Skin of body (tissue), 2 donors: Measurements from ENCODE around the gene SPINT1. TPM values are rescaled to one million over a fixed set of nuclear protein-coding genes. Genes with fewer than 3 reads are reported as not detected.
A peak's percentile ranks its signal among the peaks of the same experiment; 100 is the strongest.

Experiments used
- DNase-seq: peaks from one replicate; lab custom pipeline; 2025; lab: John Stamatoyannopoulos, UW
- total RNA-seq: library from RNA; depleted of rRNA; stranded (reverse); fragments of >200 nt; gene quantifications from one replicate; pipeline ENCODE4 v1.2.3, GENCODE V29; 2014

SPINT1 gene, protein sequence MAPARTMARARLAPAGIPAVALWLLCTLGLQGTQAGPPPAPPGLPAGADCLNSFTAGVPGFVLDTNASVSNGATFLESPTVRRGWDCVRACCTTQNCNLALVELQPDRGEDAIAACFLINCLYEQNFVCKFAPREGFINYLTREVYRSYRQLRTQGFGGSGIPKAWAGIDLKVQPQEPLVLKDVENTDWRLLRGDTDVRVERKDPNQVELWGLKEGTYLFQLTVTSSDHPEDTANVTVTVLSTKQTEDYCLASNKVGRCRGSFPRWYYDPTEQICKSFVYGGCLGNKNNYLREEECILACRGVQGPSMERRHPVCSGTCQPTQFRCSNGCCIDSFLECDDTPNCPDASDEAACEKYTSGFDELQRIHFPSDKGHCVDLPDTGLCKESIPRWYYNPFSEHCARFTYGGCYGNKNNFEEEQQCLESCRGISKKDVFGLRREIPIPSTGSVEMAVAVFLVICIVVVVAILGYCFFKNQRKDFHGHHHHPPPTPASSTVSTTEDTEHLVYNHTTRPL
- total RNA-seq = 50.8 TPM

DNA sequence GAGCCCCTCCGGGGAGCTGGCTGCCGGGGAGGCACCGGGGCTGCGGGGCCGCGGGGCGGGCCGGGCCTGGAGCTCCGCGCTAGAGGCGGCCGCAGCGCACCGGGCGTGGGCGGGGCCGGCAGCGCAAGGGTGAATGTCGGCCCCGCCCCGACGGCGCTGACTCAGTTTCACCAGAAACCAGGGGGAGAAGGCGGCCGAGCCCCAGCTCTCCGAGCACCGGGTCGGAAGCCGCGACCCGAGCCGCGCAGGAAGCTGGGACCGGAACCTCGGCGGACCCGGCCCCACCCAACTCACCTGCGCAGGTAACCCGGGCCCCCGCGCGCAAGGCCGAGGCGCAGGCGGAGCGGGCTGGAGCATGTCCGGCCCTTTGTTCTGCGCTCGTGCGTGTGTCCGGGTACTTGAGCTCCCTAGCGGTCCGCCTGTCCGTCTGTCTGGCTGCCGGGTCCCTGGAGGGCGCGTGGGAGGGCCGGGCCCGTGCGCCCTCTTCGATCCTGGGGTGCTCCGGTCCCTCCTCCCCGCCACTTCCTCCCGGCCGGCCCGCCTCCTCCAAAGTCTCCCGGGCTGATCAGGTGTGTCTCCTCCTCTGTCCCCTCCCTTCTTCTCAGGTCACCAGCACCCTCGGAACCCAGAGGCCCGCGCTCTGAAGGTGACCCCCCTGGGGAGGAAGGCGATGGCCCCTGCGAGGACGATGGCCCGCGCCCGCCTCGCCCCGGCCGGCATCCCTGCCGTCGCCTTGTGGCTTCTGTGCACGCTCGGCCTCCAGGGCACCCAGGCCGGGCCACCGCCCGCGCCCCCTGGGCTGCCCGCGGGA is at the start of gene SPINT1:
TSS of gene SPINT1 (plus strand) at position 164 of the 811 bp plus-strand sequence. CDS start at position 671, 507 bp downstream.
- DNase-seq = no peak

DNA sequence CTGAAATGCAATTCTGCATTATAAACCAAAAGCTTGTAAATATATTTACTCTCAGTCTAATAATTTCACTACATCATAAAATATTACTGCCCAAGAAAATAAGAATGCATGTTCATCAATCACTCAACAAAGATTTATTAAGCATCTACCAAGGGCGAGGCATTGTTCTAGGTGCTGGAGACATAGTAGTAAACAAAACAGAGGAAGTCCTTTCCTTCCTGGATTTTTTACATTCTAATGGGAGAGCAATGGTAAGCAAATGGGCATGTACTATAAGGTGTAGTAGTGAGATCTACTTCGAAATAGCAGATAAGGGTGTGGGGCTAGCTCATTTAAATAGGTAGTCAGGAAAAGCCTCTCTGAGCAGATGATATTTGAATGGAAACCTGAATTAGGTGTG is 47.8 kb upstream of the SPINT1 start:
- DNase-seq = no peak

- no peak for DNase-seq
Measured at GRCh38 chr15:40796512-40796911, 47.3 kb upstream of the SPINT1 start.

DNA sequence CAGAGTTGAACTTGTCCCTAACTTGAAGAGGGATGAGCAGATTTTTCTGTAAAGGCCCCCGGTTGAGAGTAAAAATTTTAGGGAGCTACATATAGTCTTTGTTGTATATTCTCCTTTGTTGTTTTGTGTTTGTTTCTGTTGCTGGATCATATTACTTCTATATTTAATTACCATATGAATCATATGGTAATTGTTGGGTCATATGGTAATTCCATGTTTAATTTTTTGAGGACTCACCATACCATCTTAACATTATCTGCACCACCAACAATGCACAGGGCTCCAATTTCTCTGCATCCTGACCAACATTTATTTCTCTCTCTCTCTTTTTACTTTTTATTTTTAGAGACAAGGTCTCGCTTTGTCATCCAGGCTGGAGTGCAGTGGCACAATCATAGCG is 44.3 kb upstream of the SPINT1 start:
- no peak for DNase-seq

DNA sequence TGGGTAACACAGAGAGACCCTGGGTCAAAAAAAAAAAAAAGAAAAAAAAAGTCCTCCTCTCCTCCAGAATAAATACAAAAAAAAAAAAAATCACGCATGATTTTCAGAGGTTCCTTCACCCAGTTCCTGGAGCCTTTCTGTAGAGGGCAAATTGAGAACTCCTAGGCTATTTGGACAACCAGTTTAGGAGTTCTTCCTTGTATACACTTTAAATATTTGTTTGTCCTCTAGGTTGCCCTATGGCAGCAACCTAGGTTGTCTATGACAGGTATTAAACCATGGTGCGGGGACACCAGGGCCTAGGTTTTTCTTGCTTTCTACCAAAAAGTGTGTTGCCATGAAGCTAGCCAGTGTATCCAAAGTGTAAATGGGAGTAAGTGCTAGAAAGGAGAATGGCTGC is 40.8 kb upstream of the SPINT1 start:
- DNase-seq = no peak

DNA sequence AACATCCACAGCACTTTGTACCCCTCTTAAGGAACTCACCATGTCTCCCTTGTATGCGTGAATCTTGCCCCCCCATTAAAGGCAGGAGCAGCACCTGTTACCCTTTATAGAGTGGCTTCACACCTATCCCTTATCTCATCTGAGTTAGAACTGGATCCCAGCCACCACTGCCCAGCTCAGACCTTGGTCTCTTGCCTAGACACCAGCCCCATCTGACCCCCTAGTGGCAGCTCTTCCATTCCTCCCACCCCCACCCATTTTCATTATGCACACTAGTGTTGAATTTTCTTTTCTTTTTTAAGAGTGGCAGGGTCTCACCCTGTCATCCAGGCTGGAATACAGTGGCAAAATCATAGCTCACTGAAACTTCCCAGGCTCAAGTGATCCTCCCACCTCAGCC is 40.2 kb upstream of the SPINT1 start:
- DNase-seq = no peak

DNA sequence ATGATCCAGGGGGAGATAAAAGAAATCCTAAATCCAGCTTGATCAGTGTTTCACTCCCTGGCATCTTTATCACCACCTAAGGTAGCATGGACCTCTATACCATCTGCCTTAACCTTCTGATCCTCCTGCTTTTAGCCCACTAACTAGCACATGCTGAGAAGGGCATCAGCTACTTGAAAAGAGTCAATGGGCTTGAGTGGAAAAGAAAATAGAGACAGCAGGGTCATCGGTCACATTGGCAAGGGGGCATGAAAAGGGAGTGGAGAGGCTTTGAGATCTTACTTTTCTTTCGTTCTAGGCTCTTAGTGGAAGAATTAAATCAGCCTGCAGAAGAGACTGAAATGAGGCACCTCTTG is 37.2 kb upstream of the SPINT1 start:
- DNase-seq = no peak

GRCh38 chr15:40807028-40807887 is 36.6 kb upstream of the SPINT1 start, which contains the start of the genes DNAJC17 and ZFYVE19:
Gene DNAJC17 (minus strand): TSS chr15:40807473. CDS start chr15:40807446, 27 bp downstream.
Gene ZFYVE19 (plus strand): TSS chr15:40807089. CDS start chr15:40807590, 501 bp downstream.
- DNase-seq = peak; percentile 99

GRCh38 chr15:40807888-40808461 is 35.9 kb upstream of the SPINT1 start:
- peak; percentile 76 for DNase-seq

- DNase-seq = no peak
Measured at GRCh38 chr15:40808861-40809450, 34.9 kb upstream of the SPINT1 start.

GRCh38 chr15:40812721-40813425 is 31.0 kb upstream of the SPINT1 start:
- DNase-seq = no peak

- no peak for DNase-seq
Measured at GRCh38 chr15:40815042-40815698, 28.7 kb upstream of the SPINT1 start.

DNA sequence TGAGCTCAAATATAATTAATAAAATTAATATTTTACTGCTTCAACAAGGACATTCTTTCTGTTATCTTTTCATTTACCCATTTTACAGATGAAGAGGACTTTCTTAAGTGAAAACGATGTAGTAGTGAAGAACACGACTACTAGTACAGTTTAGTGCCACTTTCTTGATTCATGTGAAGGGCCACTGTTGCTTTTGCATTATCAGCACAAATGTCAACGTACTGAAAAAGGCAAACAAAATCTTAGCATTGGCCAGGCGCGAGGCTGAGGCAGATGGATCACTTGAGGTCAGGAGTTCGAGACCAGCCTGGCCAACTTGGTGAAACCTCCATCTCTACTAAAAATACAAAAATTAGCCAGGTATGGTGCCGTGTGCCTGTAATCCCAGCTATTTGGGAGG is 24.8 kb upstream of the SPINT1 start:
- DNase-seq = no peak

DNA sequence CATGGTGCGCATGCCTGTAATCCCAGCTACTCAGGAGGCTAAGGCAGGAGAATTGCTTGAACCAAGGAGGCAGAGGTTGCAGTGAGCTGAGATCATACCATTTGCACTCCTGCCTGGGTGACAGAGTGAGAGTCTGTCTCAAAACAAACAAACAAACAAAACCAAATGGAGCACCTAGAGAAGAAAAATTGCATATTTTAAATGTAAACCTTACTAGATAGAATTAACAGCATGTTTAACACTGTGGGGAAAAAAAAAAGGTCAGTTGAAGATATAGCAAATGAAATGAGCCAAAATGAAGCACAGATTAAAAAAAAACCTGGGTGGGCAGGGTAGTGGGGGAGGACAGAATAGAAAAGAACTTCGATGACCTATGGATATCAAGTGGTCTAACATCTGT is 22.7 kb upstream of the SPINT1 start:
- DNase-seq = no peak

- DNase-seq = no peak
Measured at GRCh38 chr15:40823572-40824343, 20.1 kb upstream of the SPINT1 start.

DNA sequence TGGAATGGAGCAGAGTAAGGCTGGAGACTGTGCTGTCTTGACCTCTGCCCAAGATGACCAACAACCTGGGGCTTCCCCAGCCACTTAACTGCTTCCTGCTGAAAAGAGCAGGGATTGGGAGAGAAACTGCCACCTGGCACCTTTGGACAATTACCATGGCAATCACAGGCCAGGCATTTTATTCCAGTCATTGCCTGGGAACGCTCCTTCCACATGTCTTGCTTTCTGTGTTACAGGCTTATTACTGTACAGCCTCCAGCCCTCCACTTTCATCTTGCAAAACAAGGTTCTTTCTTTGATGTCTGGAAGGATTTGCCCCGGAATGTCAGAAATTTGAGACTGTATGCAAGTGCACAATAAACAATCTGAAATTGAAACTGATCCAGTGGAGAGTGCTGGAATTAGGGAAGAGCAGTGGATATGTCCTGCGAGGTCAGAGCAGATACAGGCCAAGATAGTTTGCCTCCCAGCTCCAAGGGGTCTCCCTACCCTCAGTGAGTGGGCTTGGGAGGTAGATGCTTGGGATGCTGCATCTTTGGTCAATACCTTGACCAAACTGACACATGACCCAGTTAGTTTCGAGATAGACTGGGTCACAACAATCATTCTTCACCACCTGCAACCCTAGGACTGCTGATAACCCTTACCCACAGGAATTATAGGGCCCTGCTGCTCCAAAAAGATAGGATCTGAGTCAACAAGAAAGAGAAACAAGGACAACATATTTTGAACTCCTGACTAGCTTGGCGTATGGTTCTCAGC is 18.0 kb upstream of the SPINT1 start:
- DNase-seq = no peak

GRCh38 chr15:40826423-40827075 is 17.3 kb upstream of the SPINT1 start:
- no peak for DNase-seq
